NT2/D1 (cell line): ENCODE data around the gene CCDC93.

Experiments used
- YY1 ChIP-seq: IDR thresholded peaks from 2 replicates; pipeline ENCODE4 v1.6.1; 2011; ENCODE audit not compliant: insufficient read length, insufficient read depth
- ZNF274 ChIP-seq: IDR thresholded peaks from 2 replicates; pipeline ENCODE4 v1.6.1; 2011; ENCODE audit warnings: mild to moderate bottlenecking, low read depth, low read length

DNA sequence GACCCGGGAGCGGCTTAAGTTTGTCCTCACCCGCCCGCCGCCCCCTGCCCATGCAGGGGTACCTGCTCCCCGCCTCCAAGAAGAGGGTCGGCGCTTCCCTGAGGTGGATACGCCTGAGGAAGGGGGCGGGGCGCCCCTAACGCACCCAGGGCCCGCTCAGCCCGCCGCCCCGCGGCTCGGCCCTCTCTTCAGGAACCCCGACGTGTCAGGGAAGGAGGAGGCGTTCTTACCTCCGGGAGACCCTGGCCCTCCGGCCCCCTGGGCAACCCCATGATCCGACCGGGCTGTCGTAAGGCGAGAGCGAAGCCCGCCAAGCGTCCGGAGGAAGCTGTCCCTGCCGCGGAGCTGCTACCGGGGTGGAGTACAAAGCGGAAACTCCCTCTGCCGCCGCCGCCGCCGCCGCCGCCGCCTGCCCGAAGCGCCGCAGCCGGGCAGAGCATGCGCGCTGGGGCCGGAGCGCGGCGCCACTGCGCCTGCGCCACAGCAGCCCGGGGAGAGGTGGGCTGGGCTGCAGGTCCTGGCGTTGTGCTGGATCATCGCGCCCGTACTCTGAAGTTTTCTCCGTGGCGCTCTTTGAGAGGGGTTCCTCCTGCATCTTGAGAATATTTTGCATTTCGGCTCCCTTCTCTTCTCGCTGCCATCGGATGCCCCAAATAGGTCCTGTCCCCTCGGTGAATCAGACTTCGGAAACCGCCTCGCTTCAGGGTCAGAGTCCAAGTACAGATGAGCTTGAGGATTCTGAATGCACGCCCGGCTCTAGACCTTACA lies at the start of gene CCDC93:
- TF ChIP-seq ZNF274: no peak
- TF ChIP-seq YY1: no peak
